ENCODE measurements around the gene HOXB1.

HOXB1 gene

DNA sequence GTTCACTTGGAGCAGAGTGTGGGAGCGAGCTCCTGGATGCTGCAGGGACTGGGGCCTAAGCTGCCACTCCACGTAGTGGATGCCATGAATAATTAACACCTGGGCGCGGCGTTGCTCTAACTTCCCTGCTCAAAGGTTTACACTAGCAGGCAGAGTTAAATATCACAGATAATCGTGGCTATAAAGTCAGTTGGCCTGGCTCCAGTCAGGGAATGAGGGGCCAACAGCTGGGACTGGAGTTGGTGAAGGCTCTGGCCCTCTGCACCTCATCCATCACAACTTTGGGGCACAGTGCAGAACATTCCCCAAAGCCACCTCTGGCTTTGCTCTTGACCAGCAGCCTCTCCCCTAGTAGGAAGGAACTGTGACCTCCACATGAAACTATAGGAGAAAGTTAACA, 36.4 kb upstream of the HOXB1 start:
- peak; percentile 22 for DNase-seq

DNA sequence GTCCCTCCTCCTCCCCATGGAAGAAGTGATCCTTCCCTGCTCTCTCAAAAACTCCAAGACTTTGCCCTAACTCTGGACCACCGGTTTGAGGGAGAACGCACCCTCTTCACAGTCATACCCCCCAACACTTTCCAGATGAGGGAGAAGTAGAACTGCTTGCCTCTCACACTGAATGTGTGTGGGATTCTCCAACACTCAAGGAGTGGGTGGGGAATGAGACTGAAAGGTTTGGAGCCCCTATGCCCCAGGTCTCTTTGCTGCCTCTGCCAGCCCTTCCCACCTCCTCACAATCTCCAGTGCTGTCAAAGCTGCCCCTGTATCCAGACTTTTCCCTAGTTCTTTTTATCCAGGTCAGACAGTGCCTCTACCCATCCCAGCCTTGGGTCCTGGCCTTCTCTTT, 35.9 kb upstream of the HOXB1 start:
- DNase-seq = no peak

DNA sequence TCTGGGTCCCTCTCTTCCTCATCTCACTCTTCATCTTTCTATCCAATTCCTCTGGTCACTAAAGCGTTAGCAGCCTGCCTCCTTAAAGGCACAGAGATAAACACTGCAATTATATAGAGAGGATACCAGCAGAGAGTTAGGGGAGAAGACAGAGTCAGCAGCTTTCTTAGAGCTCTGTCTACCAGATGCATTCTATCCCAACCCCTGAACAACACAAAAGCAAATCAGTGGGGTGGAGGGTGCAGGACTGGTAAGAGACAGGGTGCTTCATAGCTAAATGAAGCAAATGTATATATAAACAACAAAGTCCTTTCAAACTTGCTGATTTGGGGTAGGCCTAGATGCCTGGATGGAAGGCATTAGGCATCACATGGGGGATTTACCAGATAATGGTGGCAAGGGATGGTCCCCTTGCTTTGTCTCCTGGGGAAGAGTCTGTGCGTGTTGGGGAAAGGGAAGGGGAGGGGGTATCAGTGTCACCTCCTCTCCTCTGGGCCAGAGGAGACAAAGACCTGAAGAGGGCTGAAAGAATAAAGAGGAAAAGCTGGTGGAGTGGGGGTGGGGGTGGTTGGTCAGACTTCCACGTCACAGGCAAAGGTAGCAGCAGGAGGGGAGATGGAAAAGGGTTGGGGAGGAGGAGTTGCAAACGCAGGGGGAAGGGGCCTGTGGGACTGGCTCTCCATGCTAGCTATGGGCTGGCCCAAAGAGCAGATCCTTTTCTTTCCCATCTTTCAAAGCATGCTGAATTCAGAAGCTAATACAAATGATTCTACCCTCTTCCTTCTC, 35.3 kb upstream of the HOXB1 start:
- no peak for DNase-seq

DNA sequence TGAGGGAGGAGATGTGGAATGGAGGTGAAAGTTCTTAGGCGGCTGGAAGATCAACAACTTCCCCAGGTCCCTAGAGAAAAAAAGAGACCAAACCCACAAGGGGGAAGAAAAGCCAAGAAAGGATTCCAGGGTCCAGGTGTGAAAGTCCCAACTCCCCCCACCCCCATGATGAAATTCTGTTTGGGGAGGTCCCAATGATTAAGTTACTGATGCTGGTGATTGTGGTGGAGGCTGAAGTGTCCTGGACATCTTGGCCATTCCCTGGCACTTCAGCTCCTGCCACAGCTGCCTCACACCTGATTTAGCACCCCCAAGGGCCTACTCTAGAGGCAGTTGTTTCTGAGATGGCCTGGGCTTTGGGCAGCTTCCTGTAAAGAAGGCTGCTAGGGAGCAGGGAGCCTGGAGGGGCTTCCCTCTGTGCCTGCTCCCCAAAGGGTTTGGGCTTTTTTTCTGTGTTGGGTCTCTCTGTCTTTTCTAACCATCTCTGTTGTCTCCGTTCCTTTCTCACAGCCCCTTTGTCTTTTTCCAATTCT, 34.3 kb upstream of the HOXB1 start:
- no peak for DNase-seq

DNA sequence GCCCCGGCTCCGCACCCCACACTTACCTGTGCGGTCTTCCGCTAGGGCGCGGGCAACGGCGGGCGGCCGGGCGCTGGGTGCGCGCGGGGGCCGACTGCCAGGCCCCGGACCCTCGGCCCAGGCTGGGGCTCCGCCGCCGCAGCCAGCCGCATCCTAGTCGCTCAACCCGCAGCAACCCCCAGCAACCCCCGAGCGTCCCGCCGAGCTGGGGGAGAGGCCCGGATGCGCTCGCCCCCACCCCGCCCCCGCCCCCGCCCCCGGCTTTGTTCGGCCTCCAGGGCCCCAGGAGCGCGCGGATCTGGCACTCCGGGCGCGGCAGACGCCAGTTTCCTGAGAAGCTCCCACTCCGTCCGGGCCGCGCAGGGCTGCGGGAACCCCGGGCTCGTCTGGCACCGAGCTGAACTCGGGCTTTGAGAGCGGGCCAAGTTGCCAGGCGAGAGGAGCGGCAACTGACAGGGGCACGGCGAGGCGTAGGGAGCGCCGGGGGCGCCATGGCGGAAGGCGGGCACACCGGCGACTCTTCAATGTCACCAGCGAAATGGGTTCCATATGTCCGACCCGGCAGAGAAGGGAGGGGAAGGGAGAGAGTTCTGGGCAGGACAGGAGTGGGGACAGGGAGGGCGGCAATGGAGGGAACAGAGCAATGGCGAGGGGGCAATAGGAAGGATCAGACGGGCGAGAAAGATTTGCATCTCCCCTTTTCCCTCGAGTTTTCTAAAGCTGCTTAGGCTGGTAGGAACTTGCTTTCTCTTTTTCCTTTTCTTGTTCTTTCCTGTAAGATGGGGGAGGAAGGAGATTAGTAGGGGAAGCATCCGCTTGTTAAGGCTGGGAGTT, 33.6 kb upstream of the HOXB1 start:
- no peak for DNase-seq

DNA sequence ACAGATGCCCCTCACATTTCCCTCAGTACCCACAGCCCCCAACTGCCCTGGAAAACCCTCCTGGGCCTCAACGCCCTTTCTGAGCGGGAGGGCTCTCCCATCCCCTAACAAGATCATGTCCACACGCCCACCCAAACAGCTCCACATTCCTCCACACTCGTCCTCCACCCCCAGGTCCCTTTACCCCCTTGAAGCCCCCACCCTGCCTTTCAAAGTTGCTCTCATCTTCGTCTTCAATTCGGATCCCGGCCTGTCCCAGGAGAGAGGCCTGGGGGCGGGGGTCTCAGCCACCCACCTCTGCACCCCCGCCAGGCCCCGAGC, 33.0 kb upstream of the HOXB1 start:
- DNase-seq = no peak

DNA sequence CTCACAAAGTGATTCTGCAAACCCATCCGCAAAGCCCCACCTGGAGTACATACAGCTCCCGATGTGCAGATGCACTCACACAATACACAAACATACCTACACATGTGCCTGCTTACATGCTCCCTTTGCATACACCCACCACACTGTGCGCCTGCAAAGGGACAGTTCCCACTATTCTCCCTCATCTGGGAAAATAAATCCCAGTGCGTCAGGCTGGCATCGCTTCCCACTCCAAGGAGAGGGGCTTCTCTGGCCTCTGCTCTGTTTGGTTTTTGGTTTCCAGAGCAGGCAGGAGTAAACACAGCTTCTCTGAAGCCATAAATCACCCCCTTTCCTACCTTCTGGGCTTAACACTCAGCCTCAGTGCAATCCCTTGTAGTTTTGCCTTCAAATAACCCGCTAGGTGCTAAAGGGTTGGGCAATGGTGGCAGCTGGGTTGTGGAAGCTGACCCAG, 32.6 kb upstream of the HOXB1 start:
- no peak for DNase-seq

DNA sequence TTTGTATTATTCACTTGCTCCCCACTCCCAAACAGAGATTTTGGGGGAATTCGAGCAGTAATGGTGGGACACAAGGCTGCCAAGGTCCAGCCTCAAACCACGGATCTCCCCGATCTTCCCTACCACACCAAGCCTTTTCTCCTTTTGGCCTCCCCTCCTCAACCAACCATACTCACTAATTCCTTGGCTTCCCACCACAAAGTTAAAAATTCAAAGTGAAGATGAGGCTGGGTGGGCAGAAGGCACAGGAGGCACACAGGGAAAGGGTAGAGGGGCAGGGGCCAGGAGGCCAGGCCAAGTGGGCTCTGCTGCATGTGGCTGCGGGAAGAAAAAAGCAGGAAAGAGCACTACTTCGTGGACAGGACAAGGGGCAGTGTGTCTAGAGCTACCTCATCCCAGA, 32.1 kb upstream of the HOXB1 start:
- no peak for DNase-seq

DNA sequence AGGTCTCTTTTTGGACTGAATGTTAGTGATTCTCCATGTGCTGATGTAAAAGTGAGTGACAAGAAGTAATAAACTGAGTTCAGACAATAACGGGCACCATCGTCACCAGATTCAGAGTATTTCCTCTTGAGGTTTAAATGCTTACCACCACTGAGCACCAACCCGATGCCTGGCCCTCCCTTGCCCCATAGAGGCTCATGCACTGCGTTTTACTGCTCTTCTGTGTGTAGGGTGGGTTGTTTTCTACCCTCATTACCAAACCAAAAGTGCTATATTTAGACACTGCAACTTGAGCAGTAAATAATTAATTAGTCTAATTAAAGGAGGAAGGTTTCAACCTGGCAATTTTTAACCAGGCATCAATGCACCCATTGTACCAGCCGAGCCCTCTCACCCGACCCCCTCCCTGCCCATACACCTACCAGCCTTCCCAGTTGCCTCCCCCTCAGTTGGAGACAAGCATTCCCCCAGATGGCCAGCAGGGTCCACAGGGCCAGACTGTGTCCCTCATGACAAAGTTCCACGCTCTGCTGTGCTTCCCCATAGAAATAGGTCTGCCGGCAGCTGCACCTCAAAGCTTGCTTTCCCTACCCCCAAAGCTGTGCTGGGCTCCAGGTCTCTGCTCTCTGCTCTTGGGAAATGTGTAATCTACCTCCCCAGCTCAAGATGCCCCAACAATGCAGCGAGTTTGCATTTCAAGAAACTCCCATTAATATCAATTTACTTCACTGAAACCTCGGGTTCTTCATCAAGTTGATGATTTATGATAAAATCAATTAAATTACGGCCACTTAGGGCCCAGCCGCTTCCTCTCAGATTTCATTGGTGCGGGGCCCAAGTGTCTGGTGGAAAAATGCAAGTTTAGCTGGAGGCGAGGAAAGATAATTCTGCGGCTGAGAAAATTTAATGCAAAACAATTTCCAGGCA, 31.3 kb upstream of the HOXB1 start:
- DNase-seq = no peak

DNA sequence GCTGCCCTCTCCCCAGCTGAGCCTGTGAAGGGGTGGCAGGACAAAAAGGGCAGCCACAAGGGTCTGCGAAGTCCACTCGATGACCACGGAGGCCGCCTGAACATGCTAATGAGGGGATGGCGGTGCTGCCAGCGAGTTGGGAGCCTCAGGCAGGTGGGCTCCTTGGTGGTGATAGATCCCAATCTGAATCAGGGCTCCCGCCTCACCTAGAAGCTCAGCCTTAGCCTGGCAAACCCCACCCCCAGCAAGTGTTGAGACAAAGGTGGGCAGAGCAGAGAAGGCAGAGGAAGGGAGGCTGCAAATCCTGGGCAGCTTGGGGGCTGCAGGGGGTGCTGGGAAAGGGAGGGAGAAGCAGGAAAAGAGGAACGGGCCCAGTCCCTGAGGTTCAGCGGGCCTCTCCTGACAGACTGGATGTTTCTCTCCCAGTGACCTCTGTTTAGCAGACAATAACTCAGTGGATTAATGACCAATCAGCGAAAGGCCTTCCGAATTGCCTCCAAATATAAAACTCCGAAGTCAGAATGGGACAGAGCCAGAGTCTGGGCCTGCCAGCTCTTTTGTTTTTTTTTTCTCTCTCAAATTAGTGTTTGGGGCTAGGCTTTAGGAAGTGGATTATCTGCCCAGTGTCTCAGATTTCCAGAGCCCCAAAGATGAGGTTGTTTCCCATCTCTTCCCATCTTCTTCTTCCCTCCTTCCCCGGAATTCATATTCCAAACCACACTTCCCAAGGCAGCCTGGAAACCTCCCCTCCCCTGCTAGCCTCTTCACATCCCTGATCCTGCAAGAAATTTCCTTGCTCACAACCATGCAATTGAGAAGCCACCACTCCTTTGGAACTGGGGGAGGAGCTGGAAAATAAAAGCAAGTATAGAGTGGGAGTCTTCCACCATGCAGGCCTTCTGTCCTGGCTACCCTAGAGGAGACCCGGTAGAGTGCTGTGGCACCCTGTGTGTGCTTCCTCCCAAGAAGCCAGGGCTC, 29.3 kb upstream of the HOXB1 start:
- DNase-seq = no peak

DNA sequence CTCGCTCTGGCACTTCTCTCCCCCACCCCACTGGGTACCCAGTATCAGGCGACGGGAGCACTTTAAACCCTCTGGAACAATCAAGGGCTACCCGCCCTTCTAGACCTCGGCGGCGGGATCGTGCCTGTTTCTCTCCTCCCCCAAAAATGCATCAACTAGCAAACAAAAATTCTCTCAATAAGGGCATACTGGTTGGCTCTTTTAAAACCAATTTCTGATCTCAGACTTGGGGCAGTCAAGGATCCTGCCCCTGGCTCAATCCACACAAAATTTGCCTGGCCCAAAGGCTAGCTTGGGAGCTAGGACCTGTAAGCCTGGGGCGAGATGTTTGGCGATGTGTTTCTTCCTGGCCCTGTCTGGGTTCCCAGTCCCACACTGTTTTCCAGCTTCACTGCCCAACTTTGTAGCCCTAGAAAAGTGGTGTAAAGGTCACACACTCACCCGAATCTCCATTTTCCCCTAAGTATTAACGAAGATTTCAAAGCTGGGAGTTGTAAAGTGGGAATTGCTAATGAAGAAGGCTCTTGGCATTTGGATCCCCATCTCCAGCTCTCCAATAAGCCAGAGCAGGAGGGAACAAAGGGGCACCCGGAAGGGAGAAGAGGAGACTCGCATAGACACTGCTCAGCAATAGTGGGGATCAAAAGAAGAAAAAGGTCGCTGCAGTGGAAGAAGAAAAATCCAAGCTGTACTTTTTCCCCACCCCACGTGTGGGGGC, 28.5 kb upstream of the HOXB1 start:
- DNase-seq = no peak

DNA sequence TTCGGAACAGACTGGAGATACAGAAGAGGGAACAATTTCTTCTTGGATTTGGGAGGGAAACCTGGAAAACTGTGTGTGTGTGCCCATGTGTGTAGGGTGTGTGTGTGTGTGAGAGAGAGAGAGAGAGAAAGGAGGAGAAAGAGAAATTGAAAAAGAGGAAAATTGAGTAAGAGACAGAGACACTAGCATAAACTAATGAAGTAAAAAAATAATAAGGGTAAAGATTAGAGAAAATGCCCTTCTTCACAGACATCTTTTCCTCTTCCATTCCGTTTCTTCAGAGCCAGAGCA, 28.0 kb upstream of the HOXB1 start:
- DNase-seq = no peak

DNA sequence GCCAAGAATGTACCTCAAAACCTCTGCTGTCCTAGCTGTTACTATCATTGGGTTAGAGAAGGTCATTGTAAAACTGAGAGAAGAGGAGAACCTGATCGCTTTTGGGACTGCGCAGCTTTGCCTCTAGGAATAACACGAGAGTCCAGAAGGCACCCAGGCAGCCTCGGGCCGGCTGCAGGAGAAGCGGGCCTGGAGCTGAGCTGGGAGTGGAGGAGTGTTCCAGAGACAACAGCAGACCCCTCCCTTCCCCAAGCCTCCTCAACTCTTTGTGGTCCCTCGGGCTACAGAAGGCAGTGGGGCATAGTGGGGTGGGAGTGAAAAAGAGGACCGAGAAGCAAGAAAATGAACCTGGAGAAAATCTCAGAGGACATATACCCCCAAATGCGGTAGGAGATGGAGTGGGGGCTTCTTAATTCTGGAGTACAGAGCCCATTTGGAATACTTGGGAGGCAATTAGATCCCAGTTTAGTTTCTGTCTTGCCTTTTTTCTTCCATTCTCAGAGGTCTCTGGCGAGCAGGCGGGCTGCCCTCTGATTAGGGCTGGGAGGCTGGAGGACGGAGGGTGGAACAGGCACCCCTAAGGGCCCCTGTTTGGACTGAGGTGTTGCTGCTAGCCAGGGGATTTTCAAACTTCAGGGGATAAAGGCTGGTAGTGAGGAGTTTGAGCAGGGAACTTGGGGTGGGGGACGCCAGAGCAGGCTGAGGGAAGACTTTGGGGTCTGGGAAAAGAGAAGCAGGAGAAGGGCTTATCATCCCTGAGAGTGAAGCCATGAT, 27.4 kb upstream of the HOXB1 start:
- DNase-seq = no peak

DNA sequence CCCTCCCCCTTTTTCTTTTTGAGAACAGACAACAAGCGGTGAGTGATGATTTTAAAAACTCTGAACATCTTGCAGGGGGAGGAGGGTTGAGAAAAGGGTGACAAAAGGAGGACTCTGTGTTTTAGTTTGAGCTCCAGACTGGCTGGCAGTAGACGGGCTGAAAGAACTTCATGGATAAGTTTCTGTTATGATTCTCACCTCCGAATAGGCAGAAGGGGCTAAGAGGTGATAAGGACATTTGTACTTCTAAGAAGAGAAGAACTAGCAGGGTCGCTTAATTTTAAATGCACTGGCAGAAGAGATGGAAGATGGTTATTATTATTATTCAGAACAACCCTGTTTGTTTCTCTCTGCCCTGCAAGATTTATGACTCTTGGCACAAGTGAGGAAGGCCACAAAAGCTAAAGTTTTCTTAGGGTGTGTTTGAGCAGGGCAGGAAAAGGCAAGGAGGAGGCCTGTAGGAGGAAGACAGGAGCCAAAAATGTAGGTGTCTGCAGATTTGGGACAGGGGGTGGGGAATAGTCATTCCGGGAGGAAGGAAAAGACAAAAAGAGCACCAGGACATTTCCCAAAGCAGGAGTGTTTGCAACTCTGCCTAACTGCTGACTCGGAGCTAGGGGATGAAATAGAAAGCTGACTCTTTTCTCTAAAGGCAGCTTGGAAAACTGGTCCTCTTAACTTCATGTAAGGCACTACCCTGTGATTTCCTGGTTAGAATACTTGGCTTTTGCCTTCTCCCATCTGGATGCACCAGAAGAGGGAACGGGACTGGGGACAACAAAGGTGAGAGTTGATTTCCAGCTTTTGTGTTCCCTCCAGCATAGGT, 26.0 kb upstream of the HOXB1 start:
- no peak for DNase-seq

DNA sequence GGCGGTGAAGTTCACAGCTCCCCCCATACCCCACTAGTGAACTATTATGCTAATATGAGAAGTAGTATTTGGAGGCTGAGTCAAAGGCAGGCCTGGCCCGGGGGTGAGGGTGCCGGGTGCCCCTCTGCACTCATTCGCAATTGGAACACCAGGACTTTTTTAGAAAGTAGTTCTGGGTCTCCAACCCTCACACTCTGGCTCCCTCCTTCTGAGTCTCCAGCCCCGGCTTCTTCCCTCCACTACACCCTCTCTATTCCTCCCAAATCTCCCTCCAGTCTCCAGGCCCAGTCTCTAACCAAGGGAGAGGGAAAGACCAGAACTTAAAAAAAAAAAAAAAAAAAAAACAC, 25.4 kb upstream of the HOXB1 start:
- DNase-seq = no peak

DNA sequence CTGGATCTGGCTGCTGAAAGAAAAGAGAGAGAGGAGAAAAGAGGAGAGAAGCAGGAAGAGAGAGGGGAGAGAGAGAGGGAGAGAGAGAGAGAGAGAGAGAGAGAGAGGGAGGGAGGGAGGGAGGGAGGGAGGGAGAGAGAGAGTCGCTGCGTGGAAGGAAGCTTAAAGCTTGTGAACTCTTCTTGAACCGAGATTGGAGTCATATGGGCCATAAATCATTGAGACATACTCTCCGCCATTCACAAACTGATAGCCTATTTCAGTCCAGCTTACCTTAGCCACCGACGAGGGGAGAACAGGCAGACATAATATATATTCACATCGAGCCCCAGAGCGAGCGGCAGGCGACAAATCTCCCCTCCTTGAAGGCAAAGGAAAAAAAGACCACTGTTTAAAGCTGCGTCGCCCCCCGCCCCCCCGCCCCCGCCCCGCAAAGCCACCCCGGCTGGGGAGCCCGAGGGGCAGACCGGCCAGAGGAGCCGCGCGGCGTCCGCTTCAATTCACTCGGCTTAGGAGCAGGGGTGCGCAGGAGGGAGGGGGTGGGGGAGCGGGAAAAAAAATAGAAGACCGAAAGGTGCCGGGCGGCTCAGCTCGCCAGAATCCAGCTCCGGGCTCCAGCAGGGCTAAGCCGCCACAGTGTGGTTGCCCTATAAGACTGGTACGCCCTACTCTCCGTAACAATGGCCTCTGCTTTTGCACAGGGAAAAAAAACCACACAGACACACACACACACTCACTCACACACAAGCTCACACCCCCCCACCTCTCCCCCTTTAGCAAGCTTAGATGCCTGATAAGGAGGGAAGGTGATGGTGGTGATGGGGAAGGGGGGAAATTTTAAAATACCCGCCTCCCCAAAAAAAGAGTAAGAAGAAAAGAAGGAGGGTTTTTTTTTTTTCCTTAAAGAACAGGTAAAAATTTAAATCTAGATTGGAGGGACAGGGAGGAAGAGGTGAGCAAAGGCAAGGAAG, 24.7 kb upstream of the HOXB1 start:
- DNase-seq = peak; percentile 54

DNA sequence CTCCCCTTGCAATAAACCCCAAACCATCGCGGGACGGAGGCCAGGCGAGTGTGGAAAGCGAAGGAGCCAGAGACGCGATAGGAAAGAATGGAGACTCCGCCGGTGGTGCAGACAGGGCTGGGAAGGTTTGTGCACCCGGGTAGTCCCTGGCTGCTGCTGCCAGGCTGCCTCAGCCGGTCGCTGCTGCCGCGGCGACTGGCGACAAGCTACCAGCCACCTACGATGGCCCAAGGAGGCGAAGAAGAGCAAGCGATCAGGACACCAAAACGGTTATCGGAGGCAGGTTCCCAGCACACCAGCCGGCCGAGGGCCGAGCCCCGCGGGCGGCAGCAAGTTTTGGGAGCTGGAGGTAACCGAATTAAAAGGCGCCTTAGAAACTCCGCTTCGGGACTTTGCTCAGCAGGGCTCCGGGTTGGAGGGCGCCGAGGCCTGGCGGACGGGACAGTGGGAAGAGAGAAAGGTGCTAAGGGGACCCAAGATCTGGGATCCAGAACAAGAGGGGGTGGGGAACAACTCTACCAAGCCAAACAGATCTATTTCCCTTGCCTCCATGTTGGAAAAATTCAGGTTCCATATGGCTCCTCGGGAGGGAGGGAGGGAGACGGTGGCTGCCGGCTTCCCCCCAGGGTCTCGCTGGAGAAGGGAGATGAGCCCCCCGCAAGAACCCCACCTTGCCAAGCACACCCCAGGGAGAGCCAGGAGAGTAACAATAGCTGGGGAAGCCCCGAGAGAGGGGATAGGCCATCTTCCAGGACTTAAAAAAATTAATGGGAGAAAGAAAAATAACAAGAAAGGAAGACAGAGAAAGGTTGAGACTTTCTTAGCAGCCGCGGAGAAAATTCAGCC, 23.8 kb upstream of the HOXB1 start:
- no peak for DNase-seq

DNA sequence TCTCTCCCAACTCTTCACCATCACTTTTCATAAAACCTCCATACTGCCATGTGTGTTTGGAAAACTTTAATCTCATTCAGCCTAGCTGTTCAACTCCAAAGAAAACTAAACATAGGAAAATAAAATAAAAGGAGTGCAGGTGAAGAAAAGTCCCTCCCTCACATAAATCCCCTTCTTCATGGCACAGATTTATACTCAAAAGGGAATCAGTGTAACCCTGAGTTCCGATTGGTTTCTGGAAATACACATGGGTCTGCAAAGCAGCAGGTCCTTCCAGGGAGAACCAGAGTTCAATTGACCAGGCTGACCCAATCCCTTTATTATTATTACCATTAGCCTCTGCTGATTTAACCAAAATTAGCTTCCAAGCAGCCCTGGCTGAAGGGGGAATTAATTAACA, 23.0 kb upstream of the HOXB1 start:
- DNase-seq = no peak

All from DMS153 (cell line).